Measurements from ENCODE around the gene CEP250. TPM values are rescaled to one million over a fixed set of nuclear protein-coding genes. Genes with fewer than 3 reads are reported as not detected.

CEP250 gene, protein sequence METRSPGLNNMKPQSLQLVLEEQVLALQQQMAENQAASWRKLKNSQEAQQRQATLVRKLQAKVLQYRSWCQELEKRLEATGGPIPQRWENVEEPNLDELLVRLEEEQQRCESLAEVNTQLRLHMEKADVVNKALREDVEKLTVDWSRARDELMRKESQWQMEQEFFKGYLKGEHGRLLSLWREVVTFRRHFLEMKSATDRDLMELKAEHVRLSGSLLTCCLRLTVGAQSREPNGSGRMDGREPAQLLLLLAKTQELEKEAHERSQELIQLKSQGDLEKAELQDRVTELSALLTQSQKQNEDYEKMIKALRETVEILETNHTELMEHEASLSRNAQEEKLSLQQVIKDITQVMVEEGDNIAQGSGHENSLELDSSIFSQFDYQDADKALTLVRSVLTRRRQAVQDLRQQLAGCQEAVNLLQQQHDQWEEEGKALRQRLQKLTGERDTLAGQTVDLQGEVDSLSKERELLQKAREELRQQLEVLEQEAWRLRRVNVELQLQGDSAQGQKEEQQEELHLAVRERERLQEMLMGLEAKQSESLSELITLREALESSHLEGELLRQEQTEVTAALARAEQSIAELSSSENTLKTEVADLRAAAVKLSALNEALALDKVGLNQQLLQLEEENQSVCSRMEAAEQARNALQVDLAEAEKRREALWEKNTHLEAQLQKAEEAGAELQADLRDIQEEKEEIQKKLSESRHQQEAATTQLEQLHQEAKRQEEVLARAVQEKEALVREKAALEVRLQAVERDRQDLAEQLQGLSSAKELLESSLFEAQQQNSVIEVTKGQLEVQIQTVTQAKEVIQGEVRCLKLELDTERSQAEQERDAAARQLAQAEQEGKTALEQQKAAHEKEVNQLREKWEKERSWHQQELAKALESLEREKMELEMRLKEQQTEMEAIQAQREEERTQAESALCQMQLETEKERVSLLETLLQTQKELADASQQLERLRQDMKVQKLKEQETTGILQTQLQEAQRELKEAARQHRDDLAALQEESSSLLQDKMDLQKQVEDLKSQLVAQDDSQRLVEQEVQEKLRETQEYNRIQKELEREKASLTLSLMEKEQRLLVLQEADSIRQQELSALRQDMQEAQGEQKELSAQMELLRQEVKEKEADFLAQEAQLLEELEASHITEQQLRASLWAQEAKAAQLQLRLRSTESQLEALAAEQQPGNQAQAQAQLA (N-terminal part only)
- total RNA-seq: 10 to 100 TPM; 82.9 to 84.5 TPM

- peak; percentile 95 for DNase-seq
- H3K4me3 Mint-ChIP-seq: peak within 1 kb of the TSS; percentile 90
- H3K4me1 Mint-ChIP-seq: peaks cover 24% of the 10 kb centered on the region
- H3K27ac Mint-ChIP-seq: peak within 1 kb of the TSS; percentile 96
- POLR2A ChIA-PET: interaction anchor here (0.5 to 4.3 kb wide), 22 partner anchors 9 to 503 kb away, joined by 3 to 30 read pairs (median 4); partner anchors contain the start of genes CPNE1, EIF6, MMP24OS and NFS1
- peak; percentile 93 for ATAC-seq (ENCODE audit: low read depth)
- H3K9me3 Mint-ChIP-seq: no peaks in the 10 kb centered on the region
- H3K27me3 Mint-ChIP-seq: no peaks in the 10 kb centered on the region
- H3K36me3 Mint-ChIP-seq: peaks cover 2% of the 10 kb centered on the region
Observed at GRCh38 chr20:35454881-35455609, at the start of gene CEP250. Gene CEP250 (plus strand): TSS chr20:35455598. CDS start chr20:35462368, 6,770 bp downstream.

GRCh38 chr20:35405775-35406174 lies 49.6 kb upstream of the CEP250 start:
- H3K4me1 Mint-ChIP-seq: peaks cover 18% of the 10 kb centered on the region
- peak overlapping the region; percentile 14 for H3K27ac Mint-ChIP-seq
- POLR2A ChIA-PET: interaction anchor here (0.7 kb wide), 1 partner anchor 969 kb away, joined by 3 read pairs; no protein-coding TSS in a partner anchor
- H3K36me3 Mint-ChIP-seq: peaks cover 40% of the 10 kb centered on the region
- DNase-seq: no peak
- ATAC-seq (ENCODE audit: low read depth): no peak
- H3K4me3 Mint-ChIP-seq: no peak overlapping the region
- no peaks in the 10 kb centered on the region for H3K27me3 Mint-ChIP-seq
- H3K9me3 Mint-ChIP-seq: peaks cover 2% of the 10 kb centered on the region

- H3K27ac Mint-ChIP-seq: no peak overlapping the region
- peaks cover 2% of the 10 kb centered on the region for H3K9me3 Mint-ChIP-seq
- no peak for DNase-seq
- H3K4me1 Mint-ChIP-seq: peaks cover 28% of the 10 kb centered on the region
- H3K27me3 Mint-ChIP-seq: no peaks in the 10 kb centered on the region
- H3K36me3 Mint-ChIP-seq: peaks cover 38% of the 10 kb centered on the region
- ATAC-seq (ENCODE audit: low read depth): no peak
- H3K4me3 Mint-ChIP-seq: no peak overlapping the region
- POLR2A ChIA-PET: no interaction called here
Observed at GRCh38 chr20:35408270-35408669, 47.1 kb upstream of the CEP250 start.

GRCh38 chr20:35409542-35409941 lies 45.9 kb upstream of the CEP250 start:
- H3K4me3 Mint-ChIP-seq: no peak overlapping the region
- peaks cover 3% of the 10 kb centered on the region for H3K27me3 Mint-ChIP-seq
- H3K27ac Mint-ChIP-seq: no peak overlapping the region
- no peak for ATAC-seq (ENCODE audit: low read depth)
- H3K4me1 Mint-ChIP-seq: peaks cover 24% of the 10 kb centered on the region
- peaks cover 31% of the 10 kb centered on the region for H3K36me3 Mint-ChIP-seq
- no peak for DNase-seq
- POLR2A ChIA-PET: no interaction called here
- H3K9me3 Mint-ChIP-seq: peaks cover 2% of the 10 kb centered on the region

DNA sequence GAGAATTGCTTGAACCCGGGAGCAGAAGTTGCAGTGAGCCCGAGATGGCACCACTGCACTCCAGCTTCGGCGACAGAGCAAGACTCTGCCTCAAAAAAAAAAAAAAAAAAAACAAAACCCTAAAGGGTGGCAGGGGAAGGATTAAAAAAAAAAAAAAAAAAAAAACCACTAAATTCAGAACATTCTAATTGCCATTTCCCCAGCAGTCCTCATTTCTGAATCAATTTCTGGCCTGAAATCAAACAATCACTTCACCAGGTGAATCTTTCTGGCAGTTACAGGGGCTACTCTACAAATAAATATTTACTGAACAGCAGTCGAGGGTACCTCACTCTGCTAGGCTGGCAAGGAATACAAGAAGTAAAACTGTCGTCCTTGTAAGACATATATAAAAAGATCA lies 44.8 kb upstream of the CEP250 start:
- H3K27ac Mint-ChIP-seq: peak overlapping the region; percentile 98
- H3K4me3 Mint-ChIP-seq: peak overlapping the region; percentile 93
- DNase-seq (no peak), ATAC-seq (ENCODE audit: low read depth) (no peak)
- POLR2A ChIA-PET: interaction anchor here (1.1 to 1.3 kb wide), 2 partner anchors 44 to 133 kb away, joined by 3 read pairs; partner anchors contain the start of gene MMP24OS
- peaks cover 26% of the 10 kb centered on the region for H3K36me3 Mint-ChIP-seq
- H3K9me3 Mint-ChIP-seq: peaks cover 2% of the 10 kb centered on the region
- peaks cover 6% of the 10 kb centered on the region for H3K27me3 Mint-ChIP-seq
- H3K4me1 Mint-ChIP-seq: peaks cover 17% of the 10 kb centered on the region

DNA sequence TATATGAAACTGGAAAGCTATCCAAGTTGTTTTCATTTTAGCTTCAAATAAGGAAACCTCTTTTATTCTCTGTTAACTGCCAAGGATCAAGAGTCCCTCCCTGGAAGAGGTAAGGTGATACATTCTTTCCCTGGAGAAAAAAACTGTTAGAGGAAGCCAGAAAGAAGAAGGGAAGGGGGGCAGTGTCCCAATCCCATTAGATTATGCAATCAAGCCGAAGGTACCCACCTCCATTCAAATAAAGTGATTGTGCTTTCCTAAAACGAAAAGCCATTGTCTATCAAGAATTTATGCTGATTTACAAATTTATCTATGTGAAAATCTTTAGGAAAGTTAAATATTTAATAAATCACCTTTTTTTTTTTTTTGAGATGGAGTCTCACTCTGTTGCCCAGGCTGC lies 34.1 kb upstream of the CEP250 start:
- Mint-ChIP-seq H3K4me3 (no peak overlapping the region), H3K4me1 (peaks cover 2% of the 10 kb centered on the region), H3K27me3 (peaks cover 20% of the 10 kb centered on the region), H3K36me3 (no peaks in the 10 kb centered on the region), H3K27ac (no peak overlapping the region), H3K9me3 (no peaks in the 10 kb centered on the region)
- DNase-seq (no peak), ATAC-seq (ENCODE audit: low read depth) (no peak)
- POLR2A ChIA-PET: interaction anchor here (0.7 kb wide), 2 partner anchors 53 to 149 kb away, joined by 3 read pairs; no protein-coding TSS in a partner anchor

- Mint-ChIP-seq H3K4me1 (no peaks in the 10 kb centered on the region), H3K27me3 (no peaks in the 10 kb centered on the region), H3K27ac (peak overlapping the region; percentile 16), H3K36me3 (no peaks in the 10 kb centered on the region), H3K9me3 (no peaks in the 10 kb centered on the region), H3K4me3 (no peak overlapping the region)
- POLR2A ChIA-PET: no interaction called here
- no peak for DNase-seq
- no peak for ATAC-seq (ENCODE audit: low read depth)
Observed at GRCh38 chr20:35431621-35432429, 23.6 kb upstream of the CEP250 start.

DNA sequence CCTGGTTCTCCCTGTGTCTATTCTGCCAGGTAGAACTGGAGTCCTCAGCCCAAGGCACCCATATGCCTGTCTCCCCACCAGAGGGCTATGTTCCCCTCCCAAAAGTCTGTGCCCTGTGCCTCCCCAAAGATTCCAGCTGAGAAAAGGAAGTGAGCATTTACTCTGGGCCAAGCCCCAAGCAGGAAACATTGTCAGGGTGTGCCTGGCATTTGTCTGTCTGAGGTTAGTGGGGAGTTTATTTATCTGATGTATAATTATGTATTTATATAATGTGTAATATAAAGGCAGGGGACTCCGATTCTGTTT lies 23.0 kb upstream of the CEP250 start:
- DNase-seq (no peak), ATAC-seq (ENCODE audit: low read depth) (no peak)
- H3K9me3 Mint-ChIP-seq: no peaks in the 10 kb centered on the region
- no peaks in the 10 kb centered on the region for H3K27me3 Mint-ChIP-seq
- POLR2A ChIA-PET: no interaction called here
- H3K36me3 Mint-ChIP-seq: no peaks in the 10 kb centered on the region
- no peaks in the 10 kb centered on the region for H3K4me1 Mint-ChIP-seq
- no peak overlapping the region for H3K27ac Mint-ChIP-seq
- H3K4me3 Mint-ChIP-seq: no peak overlapping the region

DNA sequence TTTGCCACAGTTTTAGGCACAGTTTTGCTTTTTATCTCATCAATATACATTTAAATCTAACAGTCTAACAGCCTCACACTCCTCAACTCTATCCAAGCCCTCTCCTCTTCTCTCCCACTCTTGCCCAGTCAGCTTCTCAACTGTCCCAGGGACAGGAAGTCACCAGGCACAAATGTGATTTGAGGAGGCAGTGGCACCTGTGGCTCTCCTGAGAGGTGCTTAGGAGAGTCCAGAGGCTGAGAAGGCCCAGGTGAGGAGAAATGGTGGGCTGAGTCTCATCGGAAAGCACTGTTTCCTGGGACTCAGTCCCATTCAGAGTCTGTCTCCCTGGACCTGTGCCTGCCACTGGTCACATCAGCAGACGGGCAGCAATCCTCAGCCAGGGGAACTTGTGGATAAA lies 22.1 kb upstream of the CEP250 start:
- ATAC-seq (ENCODE audit: low read depth) (no peak), DNase-seq (no peak)
- H3K36me3 Mint-ChIP-seq: no peaks in the 10 kb centered on the region
- no peaks in the 10 kb centered on the region for H3K4me1 Mint-ChIP-seq
- no peaks in the 10 kb centered on the region for H3K9me3 Mint-ChIP-seq
- H3K27ac Mint-ChIP-seq: no peak overlapping the region
- POLR2A ChIA-PET: interaction anchor here (1.4 kb wide), 1 partner anchor 22 kb away, joined by 4 read pairs; no protein-coding TSS in a partner anchor
- no peaks in the 10 kb centered on the region for H3K27me3 Mint-ChIP-seq
- no peak overlapping the region for H3K4me3 Mint-ChIP-seq

DNA sequence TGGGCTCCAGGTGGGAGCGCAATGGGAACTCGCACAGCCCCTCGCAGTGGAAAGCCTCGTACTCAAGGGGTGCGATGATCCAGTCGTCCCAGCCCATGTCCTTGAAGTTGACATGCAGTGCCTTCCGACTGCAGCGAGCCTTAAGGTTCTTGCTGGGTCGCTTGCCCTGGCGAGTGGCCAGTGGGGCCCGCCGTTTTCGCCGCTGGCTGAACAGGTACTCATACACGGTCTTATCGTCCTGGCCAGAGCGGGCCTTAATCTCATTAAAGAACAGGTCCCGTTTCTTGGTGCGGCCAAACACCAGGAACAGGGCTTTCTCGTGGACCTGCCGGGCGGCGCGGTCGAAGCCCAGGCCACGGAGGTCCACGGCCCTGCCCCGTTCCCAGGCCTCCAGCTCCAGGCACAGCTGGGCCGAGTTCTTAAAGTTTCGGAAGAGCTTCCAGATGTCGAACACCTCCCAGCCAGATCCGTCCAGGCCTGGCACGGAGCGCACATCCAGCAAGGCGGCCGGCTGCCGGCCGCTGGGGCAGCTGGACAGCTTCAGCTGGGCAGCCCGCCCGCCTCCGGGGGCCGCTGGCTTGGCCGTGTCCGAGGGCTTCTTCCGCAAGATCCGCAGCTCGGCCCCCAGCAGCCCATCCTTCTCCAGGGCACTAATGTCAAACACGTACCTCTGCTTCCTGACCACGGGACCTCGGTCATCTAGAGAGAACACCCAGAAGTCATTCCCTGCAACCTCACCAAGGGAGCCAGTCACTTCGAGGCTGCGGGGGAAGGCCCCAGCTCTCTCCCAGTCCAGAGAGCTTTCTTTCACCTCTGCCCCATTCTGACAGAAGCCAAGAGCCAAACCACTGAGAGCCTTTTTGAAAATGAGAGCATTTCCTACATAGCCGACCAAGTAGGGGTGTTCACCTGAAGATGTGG lies 21.1 kb upstream of the CEP250 start:
- ATAC-seq (ENCODE audit: low read depth) (no peak), DNase-seq (no peak)
- Mint-ChIP-seq H3K27me3 (peaks cover under 1% of the 10 kb centered on the region), H3K4me3 (peak overlapping the region; percentile 22), H3K9me3 (no peaks in the 10 kb centered on the region), H3K4me1 (peaks cover 2% of the 10 kb centered on the region), H3K27ac (no peak overlapping the region), H3K36me3 (no peaks in the 10 kb centered on the region)
- POLR2A ChIA-PET: interaction anchor here (0.7 to 1.4 kb wide), 2 partner anchors 23 to 125 kb away, joined by 3 to 4 read pairs; no protein-coding TSS in a partner anchor

- Mint-ChIP-seq H3K9me3 (no peaks in the 10 kb centered on the region), H3K27me3 (peaks cover 13% of the 10 kb centered on the region), H3K27ac (no peak overlapping the region), H3K4me1 (peaks cover 2% of the 10 kb centered on the region), H3K4me3 (no peak overlapping the region), H3K36me3 (no peaks in the 10 kb centered on the region)
- DNase-seq (no peak), ATAC-seq (ENCODE audit: low read depth) (no peak)
- POLR2A ChIA-PET: interaction anchor here (0.5 kb wide), 1 partner anchor 22 kb away, joined by 5 read pairs; no protein-coding TSS in a partner anchor
Observed at GRCh38 chr20:35436177-35436573, 19.2 kb upstream of the CEP250 start.
